ENCODE data around the gene KCNG2.

The KCNG2 gene

DNA sequence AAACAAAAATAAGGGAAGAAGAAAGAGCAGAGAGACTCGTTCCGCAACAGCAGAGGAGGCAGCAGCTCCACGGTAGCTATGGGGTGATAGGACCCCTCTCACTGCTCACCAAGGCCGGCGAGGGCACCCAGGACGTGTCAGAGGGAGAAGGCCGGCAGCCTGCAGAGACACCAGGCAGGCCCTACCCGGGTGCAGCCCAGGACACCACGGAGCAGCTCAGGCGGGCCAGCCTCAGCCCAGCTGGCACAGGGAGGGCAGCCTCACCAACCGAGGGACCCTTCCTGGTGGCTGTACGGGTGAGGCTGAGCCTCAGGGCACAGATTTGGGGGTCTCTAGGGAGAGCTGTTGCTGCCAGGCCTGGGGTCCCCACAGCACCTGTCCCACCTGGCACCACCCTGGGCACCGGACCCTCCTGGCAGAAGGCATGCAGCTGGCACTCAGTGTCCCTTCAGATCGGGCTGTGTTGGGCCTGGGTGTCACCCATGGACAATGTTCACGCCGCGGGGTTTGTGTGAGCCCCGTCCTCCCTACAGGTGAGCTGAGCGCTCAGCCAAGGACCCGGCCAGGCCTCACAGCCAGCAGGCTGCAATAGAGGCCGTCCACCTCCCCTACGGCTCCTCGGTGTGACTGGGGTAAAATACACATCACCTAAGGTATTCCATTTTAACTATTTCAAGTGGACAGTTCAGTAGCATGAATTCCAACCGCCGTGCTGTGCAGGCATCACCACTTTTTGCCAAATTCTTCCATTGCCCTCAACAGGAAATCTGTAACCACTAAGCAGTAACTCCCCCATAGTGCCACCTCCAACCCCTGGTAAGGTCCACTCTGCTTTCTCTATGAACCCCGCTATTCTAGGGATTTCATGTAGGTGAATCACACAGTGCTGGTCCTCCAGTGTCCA is 21.6 kb downstream of the KCNG2 start:
- DNase-seq (ENCODE audit: low spot score), result peak; percentile 8

DNA sequence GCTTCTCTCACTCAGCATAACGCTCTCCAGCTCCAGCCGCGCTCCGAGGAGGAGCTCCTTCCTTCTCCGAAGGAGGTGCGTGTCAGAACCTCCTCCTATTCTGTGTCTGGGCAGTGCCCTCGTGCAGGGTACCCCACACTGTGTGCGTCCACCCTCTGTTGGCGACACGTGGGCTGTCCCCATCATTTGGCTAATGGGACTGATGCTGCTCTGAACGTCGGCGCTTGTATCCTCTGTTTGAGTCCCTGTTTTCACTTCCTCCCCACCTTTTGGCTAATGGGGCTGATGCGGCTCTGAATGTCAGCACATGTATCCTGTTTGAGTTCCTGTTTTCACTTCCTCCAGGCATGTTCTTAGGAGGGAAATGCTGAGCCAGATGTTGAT is 22.2 kb downstream of the KCNG2 start:
- peak; percentile 6 for DNase-seq (ENCODE audit: low spot score)

DNA sequence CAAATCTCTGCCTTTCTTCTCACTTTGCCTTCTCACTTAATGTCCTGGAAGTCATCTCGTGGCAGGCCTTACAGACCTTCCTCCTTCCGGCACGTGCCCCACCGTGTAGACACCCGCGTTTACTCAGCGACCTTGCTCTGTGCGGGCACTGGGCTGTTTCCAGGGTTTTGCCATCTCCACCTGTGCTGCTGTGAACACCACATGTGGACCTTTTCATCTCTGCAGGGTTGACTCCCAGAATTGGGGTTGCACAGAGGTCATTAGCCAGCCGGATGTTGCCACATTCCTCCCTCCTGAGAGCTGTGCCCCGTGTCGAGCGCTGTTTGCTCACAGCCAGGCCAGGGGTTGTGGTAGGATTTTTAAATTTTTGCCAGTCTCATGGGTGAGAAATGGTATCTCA is 25.4 kb downstream of the KCNG2 start:
- no peak for DNase-seq (ENCODE audit: low spot score)

DNA sequence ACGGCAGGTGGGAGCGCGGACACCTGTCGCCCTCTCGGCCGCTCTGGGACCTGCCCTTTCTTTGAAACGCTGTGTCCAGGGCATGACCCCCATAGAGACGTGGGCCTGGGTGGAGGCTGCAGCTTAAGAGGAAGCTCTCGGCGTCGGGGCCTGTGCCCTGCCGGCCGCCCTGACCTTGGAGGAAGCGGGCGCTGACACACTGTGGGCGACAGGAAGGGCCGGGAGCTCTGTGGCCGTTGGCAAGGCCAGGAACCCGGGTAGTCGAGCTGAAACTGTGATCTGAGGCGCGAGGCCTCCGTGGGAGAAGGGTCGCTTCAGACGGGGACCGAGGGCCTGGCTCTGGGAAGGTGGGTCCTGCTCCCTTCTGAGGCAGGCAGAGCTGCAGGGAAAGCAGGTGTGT is 28.2 kb downstream of the KCNG2 start:
- no peak for DNase-seq (ENCODE audit: low spot score)

DNA sequence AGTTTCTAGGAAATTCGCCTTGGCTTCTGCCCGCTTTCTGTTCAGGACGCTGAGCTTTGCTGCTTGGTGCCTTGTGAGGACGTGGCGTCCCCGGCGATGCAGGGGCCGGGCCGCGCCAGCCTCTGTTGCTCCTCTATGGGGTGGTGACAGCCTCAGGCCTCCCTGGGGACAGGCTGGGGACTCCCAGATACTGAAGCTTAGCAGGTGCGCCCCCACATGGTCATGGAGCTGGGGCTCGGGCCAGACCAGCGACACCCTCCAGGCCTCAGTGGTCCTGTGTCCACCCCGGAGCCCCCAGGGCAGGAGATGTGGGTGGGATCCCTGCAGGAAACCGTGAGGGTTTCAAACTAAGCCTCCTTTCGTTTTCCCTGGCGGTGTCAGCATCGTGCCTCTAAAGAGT is 29.2 kb downstream of the KCNG2 start:
- no peak for DNase-seq (ENCODE audit: low spot score)

DNA sequence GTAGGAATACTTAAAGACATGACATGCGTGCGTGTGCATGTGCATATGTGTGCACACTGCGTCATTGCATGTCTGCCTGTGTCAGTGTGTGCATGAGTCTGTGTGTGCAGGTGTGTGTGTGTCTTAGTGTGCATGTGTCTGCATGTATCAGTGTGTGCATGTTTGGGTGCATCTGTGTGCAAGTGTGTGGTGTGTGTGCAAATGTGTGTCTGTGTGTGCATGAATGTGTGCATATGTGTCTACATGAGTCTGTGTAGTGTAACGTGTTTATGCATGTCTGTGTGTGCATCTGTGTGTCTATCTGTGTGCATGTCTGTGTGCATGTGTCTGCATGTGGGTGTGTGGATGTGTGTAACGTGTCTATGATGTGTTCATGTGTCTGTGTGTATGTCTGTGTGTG is 30.5 kb downstream of the KCNG2 start:
- no peak for DNase-seq (ENCODE audit: low spot score)

DNA sequence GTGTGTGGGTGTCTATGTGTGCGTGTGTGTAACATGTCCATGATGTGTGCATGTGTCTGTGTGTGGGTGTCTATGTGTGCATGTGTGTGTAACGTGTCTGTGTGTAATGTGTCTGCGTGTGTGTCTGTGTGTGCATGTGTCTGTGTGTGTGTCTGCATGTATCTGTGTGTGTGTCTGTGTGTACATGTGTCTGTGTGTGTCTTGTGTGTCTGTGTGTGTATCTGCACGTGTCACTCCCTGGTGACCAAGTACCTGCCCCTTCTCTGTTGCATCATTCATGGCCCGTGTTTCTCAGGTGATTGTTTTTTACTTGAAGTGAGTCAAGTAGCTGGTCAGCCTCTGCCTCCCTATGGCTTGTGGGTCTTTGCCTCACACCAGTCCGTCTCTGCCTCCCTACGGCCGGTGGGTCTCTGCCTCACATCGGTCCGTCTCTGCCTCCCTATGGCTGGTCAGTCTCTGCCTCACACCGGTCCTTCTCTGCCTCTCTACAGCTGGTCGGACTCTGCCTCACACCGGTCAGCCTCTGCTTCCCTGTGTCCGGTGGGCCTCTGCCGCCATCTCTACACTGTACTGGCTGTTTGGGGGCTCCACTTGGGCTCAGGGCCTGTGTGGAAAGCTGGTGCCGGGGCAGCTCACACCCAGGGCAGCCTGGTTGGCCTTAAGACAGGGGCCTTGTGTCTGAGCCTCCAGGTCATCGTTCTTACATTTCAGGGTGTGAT is 31.6 kb downstream of the KCNG2 start:
- DNase-seq (ENCODE audit: low spot score), result no peak

DNA sequence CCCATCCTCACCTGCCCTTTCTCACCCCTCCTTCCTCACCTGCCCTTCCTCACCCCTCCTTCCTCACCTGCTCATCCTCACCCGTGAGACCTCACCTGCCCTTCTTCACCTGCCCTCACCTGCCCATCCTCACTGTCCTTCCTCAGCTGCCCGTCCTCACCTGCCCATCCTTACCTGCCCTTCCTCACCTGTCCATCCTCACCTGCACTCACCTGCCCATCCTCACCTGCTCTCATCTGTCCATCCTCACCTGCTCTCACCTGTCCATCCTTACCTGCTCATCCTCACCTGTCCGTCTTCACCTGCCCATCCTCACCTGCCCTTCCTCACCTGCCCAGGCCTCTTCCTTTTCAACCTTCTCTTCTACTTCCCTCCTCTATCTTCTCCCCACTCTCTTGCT is 34.4 kb downstream of the KCNG2 start:
- DNase-seq (ENCODE audit: low spot score), result no peak

DNA sequence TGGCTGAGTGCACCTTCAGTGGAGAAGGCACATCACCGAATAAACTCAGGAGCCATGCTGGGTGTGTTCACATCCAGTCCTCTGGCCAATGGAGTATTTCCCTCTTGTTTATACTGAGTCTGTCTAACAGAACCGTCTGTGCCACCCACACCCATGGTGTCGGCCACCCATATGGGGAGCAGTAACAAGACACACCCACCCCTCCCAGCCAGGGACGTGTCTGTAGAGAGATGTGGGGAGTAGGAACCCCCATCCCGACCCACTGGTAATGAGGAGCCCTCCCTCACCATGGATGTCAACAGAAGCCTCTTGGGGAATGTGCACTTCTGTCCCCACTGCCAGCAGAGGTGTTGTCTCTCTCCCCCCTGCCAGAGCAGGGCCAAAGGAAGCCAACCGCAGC is 37.1 kb downstream of the KCNG2 start:
- no peak for DNase-seq (ENCODE audit: low spot score)

DNA sequence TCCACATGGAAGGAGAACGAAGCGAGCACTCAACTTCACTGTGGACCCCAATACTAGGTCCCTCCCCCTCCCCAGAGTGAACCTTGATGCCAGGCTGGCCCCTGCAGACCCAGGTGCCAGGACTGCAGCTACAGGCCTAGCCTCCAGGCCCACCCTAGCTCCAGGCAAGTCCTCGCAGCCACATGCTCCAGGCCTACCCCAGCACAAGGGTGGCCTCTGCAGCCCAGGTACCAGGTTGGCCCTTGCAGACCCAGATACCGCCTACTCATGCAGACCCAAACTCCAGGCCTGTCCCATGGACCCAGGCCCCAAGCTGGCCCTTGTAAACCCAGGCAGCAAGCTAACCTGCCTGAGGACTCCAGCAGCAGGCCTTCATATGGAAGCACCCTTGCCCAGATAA is 44.2 kb downstream of the KCNG2 start:
- no peak for DNase-seq (ENCODE audit: low spot score)

DNA sequence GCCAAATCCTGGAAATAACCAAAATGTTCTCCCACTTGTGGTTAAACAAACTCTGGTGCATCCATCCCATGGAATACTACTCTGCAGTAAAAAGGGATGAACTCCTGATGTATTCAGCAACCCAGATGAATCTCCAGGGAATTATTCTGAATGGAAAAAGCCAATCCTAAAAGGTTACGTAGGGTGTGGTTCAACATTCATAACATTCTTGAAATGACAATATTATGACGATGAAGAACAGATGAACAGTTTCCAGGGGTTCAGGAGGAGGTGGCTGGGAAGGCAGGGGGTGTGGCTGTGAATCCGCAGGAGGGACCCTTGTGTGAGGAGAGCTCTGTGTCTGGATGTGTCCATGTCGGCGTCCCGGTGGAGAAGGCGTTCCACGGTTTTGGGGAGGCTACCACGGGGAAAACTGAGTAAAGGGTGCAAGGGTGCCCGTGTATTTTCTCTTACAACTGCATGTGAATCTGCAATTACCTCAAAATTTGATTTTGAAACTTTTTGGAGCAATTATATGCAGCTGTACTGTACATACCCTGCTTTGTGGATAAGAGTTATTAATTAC is 47.3 kb downstream of the KCNG2 start:
- no peak for DNase-seq (ENCODE audit: low spot score)

DNA sequence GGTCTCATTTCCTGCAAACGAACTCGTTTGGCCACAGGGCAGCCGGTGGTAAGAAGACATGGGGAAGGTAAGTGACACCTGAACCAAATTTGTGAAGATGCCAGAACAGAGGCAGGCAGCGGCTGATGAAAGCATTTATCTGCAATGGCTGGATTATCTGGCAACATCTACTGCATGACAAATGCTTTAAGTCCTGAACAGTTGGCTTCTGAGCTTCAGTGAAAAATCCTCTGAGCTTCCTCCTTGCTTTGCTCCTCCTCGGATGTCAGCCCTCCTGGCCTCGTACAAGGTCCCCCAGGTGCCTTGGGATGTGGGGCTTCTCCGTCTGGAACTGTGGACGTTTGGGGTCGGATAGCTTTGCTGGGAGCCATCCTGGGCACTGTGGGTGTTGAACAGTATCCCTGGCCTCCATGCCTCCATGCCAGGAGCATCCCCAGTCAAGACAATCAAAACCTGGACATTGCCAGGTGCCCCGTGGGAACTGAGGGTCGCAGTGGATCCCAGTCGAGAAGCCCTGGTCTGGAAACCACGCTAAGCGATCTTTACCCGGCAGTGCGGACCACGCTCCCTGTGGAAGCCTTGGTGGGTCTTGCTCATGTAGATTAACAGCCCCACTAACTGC is 49.3 kb downstream of the KCNG2 start:
- no peak for DNase-seq (ENCODE audit: low spot score)

DNA sequence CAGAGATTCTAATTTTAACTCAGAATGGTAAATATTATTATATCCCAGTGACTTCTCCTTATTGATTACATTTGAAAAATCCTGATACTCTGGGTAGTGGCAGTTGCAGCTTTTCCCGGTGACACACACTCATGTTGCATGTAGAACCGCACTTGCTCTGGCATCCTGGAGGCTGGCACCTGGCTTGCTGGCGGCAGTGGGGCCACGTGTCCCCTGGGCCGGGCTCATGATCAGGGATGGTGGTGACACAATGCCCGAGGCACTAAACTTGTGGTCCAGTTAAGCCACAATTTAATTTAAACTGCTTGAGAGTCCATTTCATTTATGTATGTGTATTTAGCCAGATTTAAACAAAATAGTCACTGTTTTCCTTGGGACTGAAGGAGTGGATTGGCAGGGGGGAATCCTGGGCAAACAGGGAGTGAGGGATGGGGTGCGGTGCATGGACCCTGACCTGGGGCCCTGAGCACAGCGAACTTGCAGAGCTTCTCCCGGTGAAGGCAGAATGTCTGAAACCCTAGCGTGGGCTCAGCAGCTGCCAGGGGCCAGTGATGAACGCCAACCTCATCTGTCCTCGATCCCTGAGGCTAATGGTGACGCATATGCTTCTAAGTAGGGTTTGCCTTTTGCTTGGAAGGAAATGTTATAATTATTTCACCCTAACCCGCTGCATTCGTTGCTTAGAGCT is 50.0 kb downstream of the KCNG2 start:
- no peak for DNase-seq (ENCODE audit: low spot score)

DNA sequence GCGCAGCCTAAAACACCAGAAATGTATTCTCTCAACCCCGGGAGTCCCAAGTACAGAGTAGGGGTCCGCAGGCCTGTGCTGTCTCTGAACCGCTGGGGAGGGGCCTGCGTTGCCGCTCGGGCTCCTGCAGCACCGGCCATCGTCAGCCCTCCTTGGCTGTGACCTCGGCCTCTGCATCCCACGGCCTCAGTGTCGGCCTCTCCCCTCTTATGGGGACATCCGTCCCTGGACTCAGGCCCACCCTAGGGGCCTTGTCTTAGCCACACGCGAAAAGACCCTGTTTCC is 50.5 kb downstream of the KCNG2 start:
- DNase-seq (ENCODE audit: low spot score), result no peak

DNA sequence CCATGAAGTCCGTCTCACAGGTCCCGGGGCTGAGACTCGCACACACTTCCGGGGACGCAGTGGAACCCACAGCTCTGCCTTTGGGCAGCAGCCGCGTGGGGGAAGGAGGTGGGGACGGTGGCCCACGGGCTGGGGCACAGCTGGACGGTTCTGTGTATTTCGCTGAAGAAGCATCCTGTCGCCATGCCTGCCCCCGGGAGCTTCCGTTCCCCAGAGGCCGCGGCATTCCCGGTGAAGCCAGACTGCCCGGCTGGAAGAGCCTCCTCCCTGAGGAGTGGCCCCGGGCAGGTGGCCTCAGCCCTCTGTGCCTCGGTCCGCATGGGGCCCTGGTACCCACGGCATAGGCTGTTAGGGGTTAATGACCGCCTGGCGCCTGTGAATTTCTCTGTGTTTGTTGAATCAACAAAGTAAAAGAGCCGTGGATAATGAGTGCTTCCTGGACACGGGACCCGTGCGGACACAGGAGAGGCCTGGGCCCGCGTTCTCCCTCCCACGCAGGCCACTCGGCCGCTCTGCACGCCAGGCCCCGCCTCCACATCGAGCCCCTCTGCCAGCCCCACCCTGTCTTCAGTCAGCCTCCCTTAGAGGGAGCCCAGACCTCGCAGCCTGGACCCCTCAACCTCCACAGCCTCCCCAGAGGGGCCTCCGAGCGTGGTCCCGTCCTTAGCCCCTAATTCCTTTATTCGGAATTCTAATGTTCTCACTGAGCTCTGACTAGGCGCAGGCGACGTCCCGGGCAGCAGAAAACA is 51.0 kb downstream of the KCNG2 start:
- DNase-seq (ENCODE audit: low spot score), result no peak

DNA sequence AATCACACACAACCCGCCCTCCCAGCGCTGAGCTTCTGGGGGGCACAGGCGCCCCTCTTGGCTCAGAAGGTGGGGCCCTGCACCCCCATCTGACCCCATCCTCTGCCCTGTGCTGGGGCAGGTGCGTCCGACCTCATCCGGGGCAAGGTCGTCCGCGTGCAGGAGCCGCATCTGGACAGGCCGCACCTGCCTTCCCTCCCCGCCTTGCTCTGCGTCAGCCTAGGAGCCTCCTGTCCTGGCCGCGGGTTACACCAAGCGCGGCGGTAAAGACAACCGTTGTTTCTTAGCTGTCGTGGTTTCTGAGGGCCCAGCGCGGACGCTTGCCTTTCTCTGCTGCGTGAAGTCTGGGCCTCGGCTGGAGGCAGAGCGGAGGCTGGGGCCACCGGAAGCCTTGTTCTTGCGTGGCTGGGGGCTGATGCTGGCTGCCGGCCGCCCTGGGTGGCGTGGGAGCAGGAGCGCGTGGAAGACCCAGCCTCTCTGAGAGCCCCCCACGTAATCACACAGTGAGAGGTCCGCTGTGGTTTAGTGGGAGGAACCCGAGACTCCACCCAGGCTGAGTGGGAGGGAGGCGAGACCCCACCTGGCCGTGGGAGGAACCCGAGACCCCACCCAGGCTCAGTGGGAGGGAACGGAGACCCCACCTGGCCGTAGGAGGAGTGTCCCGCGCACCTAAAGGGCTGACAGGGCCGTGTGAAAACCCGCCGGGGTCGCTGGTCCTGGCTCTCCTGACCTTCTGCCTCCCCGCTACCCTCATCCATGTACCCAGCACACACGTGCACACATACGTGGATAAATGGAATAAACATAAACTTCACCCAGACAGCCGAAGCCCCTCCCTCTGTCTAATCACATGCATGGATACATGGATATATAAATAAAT is 51.8 kb downstream of the KCNG2 start:
- no peak for DNase-seq (ENCODE audit: low spot score)

DNA sequence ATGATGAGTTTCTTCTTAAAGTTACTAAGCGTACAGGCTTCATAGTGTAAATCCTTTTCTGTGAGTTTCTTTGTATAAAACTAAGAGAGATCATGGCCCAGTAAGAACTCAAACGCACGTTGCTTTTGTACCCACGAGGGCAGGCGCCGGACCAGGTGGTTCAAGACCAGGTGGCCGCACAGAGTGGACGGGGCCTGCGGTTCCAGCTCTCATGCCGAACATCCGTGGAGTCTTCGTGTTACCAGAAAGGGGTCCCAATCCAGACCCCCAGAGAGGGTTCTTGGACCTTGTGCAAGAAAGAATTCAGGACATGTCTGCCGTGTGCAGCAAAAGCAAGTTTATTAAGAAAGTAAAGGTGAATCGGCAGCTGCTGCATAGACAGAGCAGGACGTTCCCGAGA is 53.0 kb downstream of the KCNG2 start:
- DNase-seq (ENCODE audit: low spot score), result no peak

DNA sequence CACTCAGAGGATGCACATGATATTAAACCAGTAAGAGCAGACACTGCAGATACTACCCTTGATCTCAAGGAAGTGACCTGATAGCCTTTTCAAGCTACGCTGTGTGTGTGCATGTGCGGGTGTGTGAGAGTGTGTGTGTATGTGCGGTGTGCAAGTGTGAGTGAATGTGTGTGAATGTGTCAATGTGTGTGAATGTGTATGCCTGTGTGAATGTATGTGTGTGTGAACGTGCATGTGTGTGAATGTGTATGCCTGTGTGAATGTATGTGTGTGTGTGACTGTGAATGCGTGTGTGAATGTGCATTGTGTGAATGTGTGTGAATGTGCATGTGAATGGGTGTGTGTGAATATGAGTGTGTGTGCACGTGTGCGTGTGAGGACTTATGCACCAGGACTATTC is 53.8 kb downstream of the KCNG2 start:
- no peak for DNase-seq (ENCODE audit: low spot score)

DNA sequence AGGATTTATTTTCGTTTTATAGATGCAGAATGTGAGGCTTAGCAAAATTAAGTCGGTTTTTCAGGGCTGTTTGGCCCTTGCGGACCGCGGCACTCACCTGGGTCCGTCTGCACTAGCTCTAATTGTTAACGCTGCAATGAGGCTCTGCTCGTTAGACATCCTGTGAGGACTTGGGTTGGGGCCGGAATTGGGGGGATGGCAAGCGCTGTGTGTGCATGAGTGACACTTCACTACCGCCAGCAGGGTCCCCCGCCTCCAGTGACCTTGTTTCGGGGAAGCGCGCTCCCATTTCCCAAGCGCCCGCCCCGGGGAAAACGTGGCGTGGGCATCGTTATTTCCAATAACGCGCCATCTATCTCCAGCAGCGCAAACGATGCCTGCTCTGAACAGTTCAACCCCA is 54.2 kb downstream of the KCNG2 start:
- no peak for DNase-seq (ENCODE audit: low spot score)

DNA sequence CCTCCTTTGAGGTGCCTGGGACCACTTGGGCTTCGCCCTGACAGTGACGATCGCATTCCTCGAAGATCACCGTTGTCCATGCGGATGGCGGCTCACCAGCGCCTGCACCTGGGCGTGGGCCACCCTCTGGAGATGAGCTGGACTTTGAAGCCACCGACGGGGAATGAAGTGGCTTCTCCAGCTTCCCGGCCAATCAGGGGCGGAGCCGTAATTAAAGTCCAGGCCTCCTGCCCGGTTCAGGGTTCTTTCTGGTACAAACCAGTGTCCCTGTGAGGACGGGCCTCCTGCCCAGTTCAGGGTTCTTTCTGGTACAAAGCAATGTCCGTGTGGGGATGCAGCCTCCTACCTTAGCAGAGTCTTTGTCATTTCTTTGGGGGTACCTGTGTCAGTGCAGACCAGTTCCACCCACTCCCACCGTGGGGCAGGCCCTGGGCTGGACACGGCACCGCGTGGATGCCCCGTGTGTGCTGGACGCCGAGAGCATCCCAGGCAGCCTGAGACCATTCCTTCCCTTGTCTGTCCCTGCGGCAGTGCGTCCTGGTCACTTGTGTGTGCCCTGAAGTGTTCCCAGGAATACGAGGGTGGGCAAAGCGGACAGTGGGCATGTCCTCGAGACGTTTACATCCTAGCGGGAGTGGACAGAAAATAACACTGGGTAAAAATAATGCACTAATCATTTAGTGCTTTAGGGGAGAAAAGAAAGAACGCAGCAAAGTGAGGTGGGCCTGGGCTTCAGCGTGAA is 55.0 kb downstream of the KCNG2 start:
- DNase-seq (ENCODE audit: low spot score), result no peak
